Thoracic aorta (tissue), 2 donors: Measurements from ENCODE around the gene ZNF385D. TPM values are rescaled to one million over a fixed set of nuclear protein-coding genes. Genes with fewer than 3 reads are reported as not detected.

Experiments used
- ATAC-seq: fragments of 150-250 bp; one replicate; pipeline ENCODE4 v1.8.0; 2017; ENCODE audit warnings: low read depth; ENCODE audit not compliant: insufficient number of reproducible peaks, low FRiP score
- DNase-seq: peaks from one replicate; pipeline ENCODE4 v3.0.0-alpha.2; 2020; ENCODE audit warnings: low spot score
- H3K27ac ChIP-seq, 2 donors: fragments of 200-600 bp; sonication (generic); 1 replicate in 1 of 2; 2 replicates in 1 of 2; pipeline ENCODE4 v1.5.1; 2016; ENCODE audit warnings: mild to moderate bottlenecking in 2 of 2, moderate library complexity in 2 of 2
- H3K27me3 ChIP-seq: fragments of 200-600 bp; sonication (generic); replicated peaks from 2 replicates; pipeline ENCODE4 v1.6.0; 2016; ENCODE audit warnings: mild to moderate bottlenecking; ENCODE audit not compliant: insufficient read depth
- H3K36me3 ChIP-seq: fragments of 200-600 bp; sonication (generic); one replicate; pipeline ENCODE4 v1.5.1; 2016
- H3K4me1 ChIP-seq, 2 donors: fragments of 200-600 bp; sonication (generic); 1 replicate in 1 of 2; 2 replicates in 1 of 2; pipeline versions ENCODE4 v1.5.1 to v1.6.0; 2016; ENCODE audit warnings: low read depth in 2 of 2, mild to moderate bottlenecking in 1 of 2; ENCODE audit not compliant: control insufficient read depth in 1 of 2
- H3K4me3 ChIP-seq: fragments of 200-600 bp; sonication (generic); 2 replicates; pipeline ENCODE4 v1.5.1; 2016; ENCODE audit warnings: mild to moderate bottlenecking
- H3K9me3 ChIP-seq: fragments of 200-600 bp; sonication (generic); 2 replicates; pipeline ENCODE4 v1.5.1; 2016
- total RNA-seq, 2 donors: library from RNA; depleted of rRNA; stranded (reverse); fragments of >200 nt; gene quantifications; one replicate each; pipeline versions ENCODE4 v1.1.0 to v1.2.3, GENCODE V29; 2016
- TF ChIP-seq, protein P1 (sequence below): fragments of 200-600 bp; sonication (generic); IDR thresholded peaks from one replicate; pipeline ENCODE4 v1.5.1; 2019; ENCODE audit warnings: antibody characterized with exemption

The ZNF385D gene
- total RNA-seq, 2 donors from 2014 or later, result 15.8 to 81.3 TPM

- TF ChIP-seq, protein P1, sequence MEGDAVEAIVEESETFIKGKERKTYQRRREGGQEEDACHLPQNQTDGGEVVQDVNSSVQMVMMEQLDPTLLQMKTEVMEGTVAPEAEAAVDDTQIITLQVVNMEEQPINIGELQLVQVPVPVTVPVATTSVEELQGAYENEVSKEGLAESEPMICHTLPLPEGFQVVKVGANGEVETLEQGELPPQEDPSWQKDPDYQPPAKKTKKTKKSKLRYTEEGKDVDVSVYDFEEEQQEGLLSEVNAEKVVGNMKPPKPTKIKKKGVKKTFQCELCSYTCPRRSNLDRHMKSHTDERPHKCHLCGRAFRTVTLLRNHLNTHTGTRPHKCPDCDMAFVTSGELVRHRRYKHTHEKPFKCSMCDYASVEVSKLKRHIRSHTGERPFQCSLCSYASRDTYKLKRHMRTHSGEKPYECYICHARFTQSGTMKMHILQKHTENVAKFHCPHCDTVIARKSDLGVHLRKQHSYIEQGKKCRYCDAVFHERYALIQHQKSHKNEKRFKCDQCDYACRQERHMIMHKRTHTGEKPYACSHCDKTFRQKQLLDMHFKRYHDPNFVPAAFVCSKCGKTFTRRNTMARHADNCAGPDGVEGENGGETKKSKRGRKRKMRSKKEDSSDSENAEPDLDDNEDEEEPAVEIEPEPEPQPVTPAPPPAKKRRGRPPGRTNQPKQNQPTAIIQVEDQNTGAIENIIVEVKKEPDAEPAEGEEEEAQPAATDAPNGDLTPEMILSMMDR, result no peak
- Histone ChIP-seq H3K4me1 (peaks cover 19 to 69% of the 10 kb centered on the region in 2 donors), H3K36me3 (no peaks in the 10 kb centered on the region), H3K27ac (peak overlapping the region; percentile 39 to 55), H3K9me3 (no peaks in the 10 kb centered on the region), H3K27me3 (no peaks in the 10 kb centered on the region), H3K4me3 (no peak overlapping the region)
- ATAC-seq (no peak), DNase-seq (no peak)
Measured at GRCh38 chr3:21792176-21792575, 41.2 kb upstream of the ZNF385D start.

DNA sequence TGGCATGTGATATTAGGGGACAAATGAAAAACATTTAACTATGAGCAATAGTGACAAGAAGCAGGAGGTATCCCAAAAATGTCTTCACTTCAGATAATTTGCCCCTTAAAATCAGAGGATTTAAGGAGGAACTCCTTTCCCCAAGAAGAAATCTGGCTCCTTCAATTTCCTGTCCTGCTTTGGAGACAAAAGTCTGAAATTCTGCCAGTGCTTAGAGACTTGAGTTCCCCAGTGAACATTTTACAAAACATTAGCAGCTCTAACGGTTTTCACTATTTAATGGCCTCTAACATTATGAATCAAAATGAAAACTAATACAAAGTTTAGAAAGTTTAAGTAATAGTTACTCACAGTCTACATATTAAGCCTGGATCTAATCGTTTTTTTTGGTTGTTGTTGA, 40.3 kb upstream of the ZNF385D start:
- Histone ChIP-seq H3K27ac (peak overlapping the region; percentile 39 to 55), H3K4me3 (no peak overlapping the region), H3K9me3 (no peaks in the 10 kb centered on the region), H3K27me3 (no peaks in the 10 kb centered on the region), H3K36me3 (no peaks in the 10 kb centered on the region), H3K4me1 (peaks cover 19 to 70% of the 10 kb centered on the region in 2 donors)
- TF ChIP-seq, protein P1, result no peak
- no peak for ATAC-seq
- no peak for DNase-seq

DNA sequence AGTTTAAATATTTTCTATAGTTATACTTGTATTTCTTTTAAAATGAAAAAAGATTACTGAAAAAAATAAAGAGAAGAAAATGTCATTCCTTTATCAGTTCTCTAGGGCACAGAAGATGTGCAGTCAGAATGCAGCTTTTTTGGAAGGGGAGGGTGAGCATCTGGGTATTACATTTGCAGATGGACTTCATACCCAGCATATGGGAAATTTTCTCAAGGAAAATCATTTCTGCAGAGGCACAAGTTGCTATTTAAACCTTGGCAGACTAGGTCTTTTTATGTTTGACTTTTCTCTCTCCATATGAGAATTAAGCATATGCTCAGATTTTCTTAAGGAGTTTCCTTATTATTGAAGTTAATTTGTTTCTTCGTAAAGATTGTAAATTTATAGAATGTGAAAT, 39.5 kb upstream of the ZNF385D start:
- Histone ChIP-seq H3K27me3 (no peaks in the 10 kb centered on the region), H3K27ac (peak overlapping the region; percentile 39 to 55), H3K9me3 (no peaks in the 10 kb centered on the region), H3K4me3 (no peak overlapping the region), H3K36me3 (no peaks in the 10 kb centered on the region), H3K4me1 (peaks cover 13 to 70% of the 10 kb centered on the region in 2 donors)
- TF ChIP-seq, protein P1, result no peak
- ATAC-seq (no peak), DNase-seq (no peak)

GRCh38 chr3:21789730-21790129, 38.7 kb upstream of the ZNF385D start:
- Histone ChIP-seq H3K9me3 (no peaks in the 10 kb centered on the region), H3K4me3 (no peak overlapping the region), H3K27me3 (no peaks in the 10 kb centered on the region), H3K4me1 (peaks cover 11 to 70% of the 10 kb centered on the region in 2 donors), H3K36me3 (no peaks in the 10 kb centered on the region), H3K27ac (peak overlapping the region; percentile 12 to 21)
- DNase-seq (no peak), ATAC-seq (no peak)
- TF ChIP-seq, protein P1, result no peak

- DNase-seq, result no peak
- Histone ChIP-seq H3K27ac (peak overlapping the region; percentile 84 to 86), H3K36me3 (no peaks in the 10 kb centered on the region), H3K4me3 (peak overlapping the region; percentile 3), H3K27me3 (no peaks in the 10 kb centered on the region), H3K4me1 (peaks cover 27 to 70% of the 10 kb centered on the region in 2 donors), H3K9me3 (no peaks in the 10 kb centered on the region)
- TF ChIP-seq, protein P1, result no peak
- ATAC-seq, result no peak
Measured at GRCh38 chr3:21786438-21786797, 35.4 kb upstream of the ZNF385D start.
